Subcutaneous adipose tissue (tissue), 4 donors: Measurements from ENCODE around the gene MLLT6. TPM values are rescaled to one million over a fixed set of nuclear protein-coding genes. Genes with fewer than 3 reads are reported as not detected.

Source experiments
- CTCF ChIP-seq: fragments of 450-650 bp; IDR thresholded peaks from one replicate; pipeline ENCODE4 v1.5.1; 2016; ENCODE audit warnings: low read depth, mild to moderate bottlenecking, control low read depth, antibody characterized with exemption, moderate library complexity
- total RNA-seq, 4 donors: library from RNA; depleted of rRNA; stranded (reverse); fragments of >200 nt; gene quantifications; one replicate each; pipeline ENCODE4 v1.1.0, GENCODE V29; 2016

Gene MLLT6
- total RNA-seq, 4 donors from 2014 or later, result 25.2 to 95.1 (median 37.1) TPM

GRCh38 chr17:38681096-38681495, 24.0 kb upstream of the MLLT6 start:
- no peak for TF ChIP-seq CTCF

- TF ChIP-seq CTCF, result no peak
Observed at GRCh38 chr17:38685491-38685890, 19.6 kb upstream of the MLLT6 start.

- TF ChIP-seq CTCF, result no peak
Observed at GRCh38 chr17:38687286-38687685, 17.8 kb upstream of the MLLT6 start.

GRCh38 chr17:38690386-38690785, 14.7 kb upstream of the MLLT6 start:
- no peak for TF ChIP-seq CTCF

GRCh38 chr17:38691154-38691553, 13.9 kb upstream of the MLLT6 start:
- TF ChIP-seq CTCF, result no peak

GRCh38 chr17:38693700-38694329, 11.3 kb upstream of the MLLT6 start:
- TF ChIP-seq CTCF, result no peak

GRCh38 chr17:38697061-38697820, 7.8 kb upstream of the MLLT6 start:
- no peak for TF ChIP-seq CTCF
